Prostate gland (tissue), 2 donors: ENCODE data around the gene CRIM1.

ENCODE experiments used
- CTCF ChIP-seq, 4 experiments: fragments of 200-600 bp in 2 of 4; fragments of 450-650 bp in 2 of 4; sonication (generic) in 2 of 4; IDR thresholded peaks; 1 replicate in 3 of 4; 2 replicates in 1 of 4; pipeline ENCODE4 v1.5.1; 2016 to 2019; ENCODE audit warnings: antibody characterized with exemption in 4 of 4, mild to moderate bottlenecking in 2 of 4, moderate library complexity in 2 of 4
- POLR2A ChIP-seq: fragments of 450-650 bp; IDR thresholded peaks from one replicate; pipeline ENCODE4 v1.6.1; 2016; ENCODE audit warnings: antibody characterized with exemption, mild to moderate bottlenecking
- POLR2AphosphoS5 ChIP-seq: sonication (generic); formaldehyde crosslinking; IDR thresholded peaks from one replicate; pipeline ENCODE4 v1.6.1; 2017; ENCODE audit warnings: antibody characterized with exemption

- TF ChIP-seq CTCF (IDR thresholded peaks at IDR 0.05) (no peak), POLR2A (no peak), POLR2AphosphoS5 (no peak)
Observed at GRCh38 chr2:36526226-36526625, 170.6 kb downstream of the CRIM1 start.
